ENCODE measurements around the gene SUPT16H. TPM values are rescaled to one million over a fixed set of nuclear protein-coding genes. Genes with fewer than 3 reads are reported as not detected.
A peak's percentile ranks its signal among the peaks of the same experiment; 100 is the strongest.

Gene SUPT16H
- total and polyA plus RNA-seq, 2 of the 13 experiments (the other 11 are each of a cell fraction or from before 2014, with no cell fraction given): 77.5 to 230 TPM

- TF ChIP-seq SMAD3 (CRISPR knock-in tag; IDR thresholded peaks at IDR 0.05) (peak; percentile 86), HMG20A (CRISPR knock-in tag; IDR thresholded peaks at IDR 0.05; ENCODE audit: borderline replicate concordance) (no peak; the same call in 1 of the 2 replicates), TARDBP (CRISPR knock-in tag; IDR thresholded peaks at IDR 0.05) (peak; percentile 85), AGO1 (IDR thresholded peaks at IDR 0.05; ENCODE audit: low read depth, low read length, poor library complexity, severe bottlenecking) (peak; percentile 92), TFDP1 (CRISPR knock-in tag; IDR thresholded peaks at IDR 0.05; ENCODE audit: borderline replicate concordance) (peak; percentile 89; the same call in 1 of the 2 replicates), ZMAT3 (CRISPR knock-in tag; conservative IDR thresholded peaks at IDR 0.05) (peak; percentile 87), SPEN (CRISPR knock-in tag; IDR thresholded peaks at IDR 0.05; ENCODE audit: low read depth) (peak; percentile 91), SNAI1 (CRISPR knock-in tag; IDR thresholded peaks at IDR 0.05; ENCODE audit: borderline replicate concordance) (no peak), KAT8 (CRISPR knock-in tag; IDR thresholded peaks at IDR 0.05) (peak; percentile 98), ATF5 (CRISPR knock-in tag; IDR thresholded peaks at IDR 0.05; ENCODE audit: low read depth) (no peak), ERF (CRISPR knock-in tag; IDR thresholded peaks at IDR 0.05) (peak; percentile 76), FOXC1 (CRISPR knock-in tag; IDR thresholded peaks at IDR 0.05; ENCODE audit: borderline replicate concordance) (0 out of 2 replicates have a peak, but pooled peaks have one; percentile 95), CCAR2 (optimal IDR thresholded peaks at IDR 0.05; ENCODE audit: low read depth, low read length) (no peak), ATM (IDR thresholded peaks at IDR 0.05; ENCODE audit: borderline replicate concordance) (no peak), LCORL (IDR thresholded peaks at IDR 0.05) (peak; percentile 79; the same call in 1 of the 2 replicates), LCORL (CRISPR knock-in tag; IDR thresholded peaks at IDR 0.05) (no peak; the same call in none of the 2 replicates), EEA1 (CRISPR knock-in tag; IDR thresholded peaks at IDR 0.05; ENCODE audit: borderline replicate concordance) (0 out of 2 replicates have a peak, but pooled peaks have one; percentile 89), ZNF629 (CRISPR knock-in tag; conservative IDR thresholded peaks at IDR 0.05) (no peak), ZNF496 (CRISPR knock-in tag; IDR thresholded peaks at IDR 0.05; ENCODE audit: insufficient replicate concordance) (no peak), KLF6 (CRISPR knock-in tag; IDR thresholded peaks at IDR 0.05) (peak; percentile 41), PAX8 (CRISPR knock-in tag; IDR thresholded peaks at IDR 0.05; ENCODE audit: borderline replicate concordance) (no peak), CHCHD3 (CRISPR knock-in tag; IDR thresholded peaks at IDR 0.05) (no peak)
- TF ChIP-seq, protein P1, sequence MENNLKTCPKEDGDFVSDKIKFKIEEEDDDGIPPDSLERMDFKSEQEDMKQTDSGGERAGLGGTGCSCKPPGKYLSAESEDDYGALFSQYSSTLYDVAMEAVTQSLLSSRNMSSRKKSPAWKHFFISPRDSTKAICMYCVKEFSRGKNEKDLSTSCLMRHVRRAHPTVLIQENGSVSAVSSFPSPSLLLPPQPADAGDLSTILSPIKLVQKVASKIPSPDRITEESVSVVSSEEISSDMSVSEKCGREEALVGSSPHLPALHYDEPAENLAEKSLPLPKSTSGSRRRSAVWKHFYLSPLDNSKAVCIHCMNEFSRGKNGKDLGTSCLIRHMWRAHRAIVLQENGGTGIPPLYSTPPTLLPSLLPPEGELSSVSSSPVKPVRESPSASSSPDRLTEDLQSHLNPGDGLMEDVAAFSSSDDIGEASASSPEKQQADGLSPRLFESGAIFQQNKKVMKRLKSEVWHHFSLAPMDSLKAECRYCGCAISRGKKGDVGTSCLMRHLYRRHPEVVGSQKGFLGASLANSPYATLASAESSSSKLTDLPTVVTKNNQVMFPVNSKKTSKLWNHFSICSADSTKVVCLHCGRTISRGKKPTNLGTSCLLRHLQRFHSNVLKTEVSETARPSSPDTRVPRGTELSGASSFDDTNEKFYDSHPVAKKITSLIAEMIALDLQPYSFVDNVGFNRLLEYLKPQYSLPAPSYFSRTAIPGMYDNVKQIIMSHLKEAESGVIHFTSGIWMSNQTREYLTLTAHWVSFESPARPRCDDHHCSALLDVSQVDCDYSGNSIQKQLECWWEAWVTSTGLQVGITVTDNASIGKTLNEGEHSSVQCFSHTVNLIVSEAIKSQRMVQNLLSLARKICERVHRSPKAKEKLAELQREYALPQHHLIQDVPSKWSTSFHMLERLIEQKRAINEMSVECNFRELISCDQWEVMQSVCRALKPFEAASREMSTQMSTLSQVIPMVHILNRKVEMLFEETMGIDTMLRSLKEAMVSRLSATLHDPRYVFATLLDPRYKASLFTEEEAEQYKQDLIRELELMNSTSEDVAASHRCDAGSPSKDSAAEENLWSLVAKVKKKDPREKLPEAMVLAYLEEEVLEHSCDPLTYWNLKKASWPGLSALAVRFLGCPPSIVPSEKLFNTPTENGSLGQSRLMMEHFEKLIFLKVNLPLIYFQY (CRISPR knock-in tag; IDR thresholded peaks at IDR 0.05; ENCODE audit: borderline replicate concordance): no peak; the same call in 1 of the 2 replicates
- TF ChIP-seq, protein P2, sequence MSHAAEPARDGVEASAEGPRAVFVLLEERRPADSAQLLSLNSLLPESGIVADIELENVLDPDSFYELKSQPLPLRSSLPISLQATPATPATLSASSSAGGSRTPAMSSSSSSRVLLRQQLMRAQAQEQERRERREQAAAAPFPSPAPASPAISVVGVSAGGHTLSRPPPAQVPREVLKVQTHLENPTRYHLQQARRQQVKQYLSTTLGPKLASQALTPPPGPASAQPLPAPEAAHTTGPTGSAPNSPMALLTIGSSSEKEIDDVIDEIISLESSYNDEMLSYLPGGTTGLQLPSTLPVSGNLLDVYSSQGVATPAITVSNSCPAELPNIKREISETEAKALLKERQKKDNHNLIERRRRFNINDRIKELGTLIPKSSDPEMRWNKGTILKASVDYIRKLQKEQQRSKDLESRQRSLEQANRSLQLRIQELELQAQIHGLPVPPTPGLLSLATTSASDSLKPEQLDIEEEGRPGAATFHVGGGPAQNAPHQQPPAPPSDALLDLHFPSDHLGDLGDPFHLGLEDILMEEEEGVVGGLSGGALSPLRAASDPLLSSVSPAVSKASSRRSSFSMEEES (CRISPR knock-in tag; IDR thresholded peaks at IDR 0.05): peak; percentile 82
These were observed at the start of gene SUPT16H (continued) for GRCh38 chr14:21383848-21384493.

Data from HepG2 (cell line).